NCI-H2196 treated with DMSO at 0.1 percent for 48 hours (cell line): ENCODE measurements around the gene CTSD.
"Not testable (repeated sequence)": the region's sequence is repeated elsewhere in the genome, so short reads cannot be mapped to it uniquely, and the experiment has no call there.

Experiments
- DNase-seq: peaks from one replicate; lab custom pipeline; 2025; ENCODE audit not compliant: unreplicated experiment; lab: John Stamatoyannopoulos, UW

Gene CTSD

GRCh38 chr11:1770528-1770927, 6.8 kb upstream of the CTSD start:
- no peak for DNase-seq

GRCh38 chr11:1770061-1770460, 6.3 kb upstream of the CTSD start:
- DNase-seq, result no peak

GRCh38 chr11:1769304-1769936, 5.7 kb upstream of the CTSD start:
- not testable (repeated sequence) for DNase-seq

GRCh38 chr11:1768141-1768469, 4.4 kb upstream of the CTSD start:
- DNase-seq, result no peak

GRCh38 chr11:1767399-1768140, 3.8 kb upstream of the CTSD start:
- DNase-seq, result no peak

GRCh38 chr11:1766719-1767398, 3.1 kb upstream of the CTSD start:
- DNase-seq, result no peak

- no peak for DNase-seq
These were observed 2.4 kb upstream of the CTSD start for GRCh38 chr11:1765871-1766718.

- no peak for DNase-seq
These were observed 361 bp downstream of the CTSD start for GRCh38 chr11:1763336-1763795.

- peak; percentile 53 for DNase-seq
These were observed 1.0 kb downstream of the CTSD start for GRCh38 chr11:1762537-1763302.

GRCh38 chr11:1761857-1762536, 1.7 kb downstream of the CTSD start:
- DNase-seq, result no peak

GRCh38 chr11:1761110-1761856, 2.4 kb downstream of the CTSD start:
- no peak for DNase-seq

- no peak for DNase-seq
These were observed 3.2 kb downstream of the CTSD start for GRCh38 chr11:1760351-1761109.

GRCh38 chr11:1759851-1760220, 3.9 kb downstream of the CTSD start:
- no peak for DNase-seq

GRCh38 chr11:1759151-1759850, 4.4 kb downstream of the CTSD start:
- no peak for DNase-seq

- DNase-seq, result no peak
These were observed 5.0 kb downstream of the CTSD start for GRCh38 chr11:1758611-1759150.

- DNase-seq, result no peak
These were observed 5.7 kb downstream of the CTSD start for GRCh38 chr11:1757861-1758610.
